ENCODE data around the gene SGCG.

Gene SGCG

DNA sequence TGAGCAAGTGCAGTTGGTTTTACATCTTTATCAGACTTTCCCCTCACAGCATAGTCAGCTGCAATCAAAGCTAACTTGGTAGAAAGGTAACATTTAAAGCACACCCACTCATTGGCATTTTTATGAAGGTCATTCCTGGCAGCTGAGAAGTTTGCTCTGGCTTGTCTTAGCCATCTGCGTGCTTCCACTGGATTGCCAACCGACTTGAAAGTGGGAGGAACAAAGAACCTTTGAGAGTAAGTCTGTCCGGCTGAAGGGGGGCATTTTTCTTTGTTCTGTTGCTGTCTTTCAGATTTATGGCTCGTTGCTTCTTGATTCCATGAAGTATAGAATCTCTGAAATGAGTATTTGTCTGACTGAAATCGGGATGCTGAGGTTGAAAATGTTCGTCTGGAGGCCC is 149.6 kb downstream of the SGCG start:
- DNase-seq (ENCODE audit: low spot score) = no peak

DNA sequence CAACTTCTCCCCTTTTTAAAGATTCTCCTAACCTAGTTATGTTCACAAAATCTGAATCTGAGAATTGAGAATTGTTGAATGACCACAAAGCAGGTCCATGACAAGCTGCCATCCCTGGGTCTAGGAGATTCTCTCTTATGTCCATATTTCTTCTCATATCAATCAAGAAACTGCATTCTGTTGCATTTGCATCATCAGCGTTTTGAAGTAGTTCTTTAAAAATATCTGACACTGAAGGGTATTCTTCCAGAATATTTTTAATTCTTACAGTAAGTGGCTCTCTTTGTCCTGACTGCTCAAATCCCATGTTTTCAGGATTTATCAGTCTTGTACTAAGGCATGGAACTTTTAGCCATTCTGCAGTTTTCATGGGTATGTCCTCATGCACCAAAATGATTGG is 158.4 kb downstream of the SGCG start:
- DNase-seq (ENCODE audit: low spot score) = no peak

DNA sequence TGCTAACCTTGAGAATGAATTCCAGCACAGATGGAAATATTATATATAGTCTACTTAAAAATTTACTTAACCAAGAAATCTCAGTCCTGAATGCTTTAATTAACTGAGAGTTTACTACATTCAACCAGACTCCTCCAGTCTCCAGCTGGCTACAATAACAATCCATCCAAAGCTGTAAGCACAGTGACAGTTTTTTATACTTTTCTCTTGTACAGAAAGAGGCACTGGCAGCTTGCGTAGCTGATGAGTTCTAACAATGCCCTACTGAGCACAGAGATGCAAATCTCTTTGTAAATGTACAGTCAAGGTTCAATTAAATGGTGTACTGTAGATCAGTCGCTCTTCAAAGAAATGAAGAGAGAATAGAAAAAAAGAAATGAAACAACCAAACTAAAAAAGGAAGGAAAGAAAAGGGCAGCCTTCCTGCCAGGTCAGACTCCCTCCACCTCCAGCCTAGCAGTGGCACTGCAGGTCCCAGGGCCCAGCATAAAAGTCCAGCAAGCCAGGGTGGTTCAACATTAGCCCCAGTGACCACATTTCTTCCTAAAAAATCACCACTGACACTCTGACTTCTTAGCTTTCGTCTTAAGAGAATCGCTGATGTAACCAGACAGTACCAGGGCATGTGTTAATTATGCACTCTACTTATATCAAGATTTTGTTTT is 164.3 kb downstream of the SGCG start:
- no peak for DNase-seq (ENCODE audit: low spot score)

DNA sequence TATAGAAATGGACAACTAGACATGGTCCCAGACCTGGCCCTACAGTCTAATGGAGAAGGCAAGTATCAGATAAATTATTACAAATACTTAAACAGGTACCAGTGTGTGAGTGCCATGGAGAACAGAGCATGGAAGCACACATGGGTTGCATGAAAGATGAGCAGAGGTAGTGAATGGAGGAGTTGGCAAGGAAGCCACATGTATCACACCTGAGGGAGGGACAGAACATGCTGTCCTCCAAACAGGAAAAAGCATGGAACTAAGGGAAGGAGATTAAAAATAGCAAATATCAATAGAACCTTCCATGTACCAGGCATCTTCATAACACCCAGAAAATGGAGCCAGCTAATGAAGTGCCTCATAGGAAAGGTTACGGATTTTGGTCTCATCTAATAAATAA is 166.8 kb downstream of the SGCG start:
- DNase-seq (ENCODE audit: low spot score) = no peak

DNA sequence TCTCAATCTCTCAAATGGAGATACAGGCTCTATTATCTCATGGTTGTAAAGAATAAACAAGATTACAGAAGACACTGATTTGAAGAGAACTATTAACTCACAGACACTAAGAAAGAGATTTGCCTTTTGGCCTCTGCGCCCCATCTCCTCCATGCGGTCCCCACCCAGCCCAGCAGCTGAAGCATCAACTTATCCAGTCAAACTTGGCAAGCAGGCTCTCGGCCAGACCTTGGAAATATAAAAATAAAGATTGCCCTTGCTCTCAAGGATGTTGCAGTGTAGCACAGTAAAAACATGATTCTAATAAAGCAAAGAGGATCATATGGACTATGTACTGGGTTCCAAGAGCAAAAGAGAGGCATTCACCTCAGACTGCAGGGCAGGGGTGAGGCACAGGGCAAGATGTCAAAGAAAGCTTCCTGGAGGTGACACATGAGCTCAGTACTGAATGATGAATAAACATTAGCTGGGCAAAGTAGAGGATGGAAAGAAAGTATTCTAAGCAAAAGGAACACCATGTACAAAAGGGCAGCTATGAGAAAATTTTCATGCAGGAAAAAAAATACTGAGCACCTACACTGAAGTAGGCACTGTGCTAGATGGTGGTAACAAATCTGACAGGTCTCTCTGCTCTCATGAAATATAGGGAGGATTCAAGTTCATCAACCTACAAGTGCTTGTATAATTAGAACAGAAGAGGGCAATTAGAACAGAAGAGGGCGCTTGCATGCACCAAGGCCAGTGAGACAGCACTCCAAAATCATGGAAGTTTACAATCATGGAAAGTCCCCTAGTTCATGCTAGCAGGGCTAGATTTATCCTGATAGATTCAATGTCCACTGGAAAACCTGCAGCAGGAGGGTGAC is 167.7 kb downstream of the SGCG start:
- DNase-seq (ENCODE audit: low spot score) = no peak

DNA sequence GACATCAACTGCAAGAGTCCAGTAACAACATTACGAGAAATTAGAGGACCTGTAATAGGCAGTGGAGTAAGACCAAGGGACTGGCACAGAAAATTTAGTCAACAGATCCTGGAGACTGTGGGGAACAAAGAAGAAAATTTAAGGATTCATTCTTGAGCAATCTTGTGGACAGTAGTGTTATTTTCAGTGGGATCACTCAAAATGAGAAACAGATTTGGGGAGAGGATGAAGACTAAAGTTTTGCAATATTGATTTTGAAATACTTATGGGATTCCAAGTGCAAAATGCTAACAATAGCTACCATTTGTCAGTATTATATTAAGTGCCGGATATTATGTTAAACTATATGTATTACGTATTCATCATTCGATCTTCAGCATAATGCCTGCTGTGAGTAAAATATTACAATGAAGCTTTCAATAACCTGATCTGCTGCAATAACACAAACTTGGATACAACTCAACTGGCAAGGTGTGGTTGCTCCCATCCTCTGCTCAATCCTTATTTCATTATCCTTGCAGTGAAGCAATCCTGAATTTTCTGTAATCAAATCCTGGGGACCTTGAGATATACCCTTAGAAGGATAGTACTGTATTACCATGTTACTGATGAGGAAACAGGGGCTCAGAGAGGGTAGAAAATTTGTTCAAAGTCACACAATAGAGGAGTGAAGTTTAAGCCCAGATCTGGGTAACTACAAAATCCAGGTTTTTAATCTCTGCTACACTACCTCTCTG is 168.6 kb downstream of the SGCG start:
- no peak for DNase-seq (ENCODE audit: low spot score)

DNA sequence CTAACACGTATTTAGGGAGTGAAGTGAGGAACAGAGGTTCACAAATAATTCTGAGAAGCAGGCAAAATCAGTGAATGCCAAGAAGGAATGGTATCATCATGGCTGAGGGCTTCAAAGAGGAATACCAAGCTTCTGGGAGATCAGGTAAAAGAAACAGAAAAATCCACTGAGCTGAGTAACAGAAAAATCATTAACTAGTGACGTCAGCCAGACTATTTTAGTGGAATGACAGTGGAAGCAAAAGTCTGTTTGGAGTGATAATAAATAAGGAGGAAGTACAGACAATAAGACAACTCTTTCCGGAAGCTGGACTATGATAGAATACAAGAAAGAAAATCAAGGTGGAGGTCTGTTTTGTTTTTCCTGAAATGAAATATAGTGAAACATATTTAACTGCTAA is 169.2 kb downstream of the SGCG start:
- DNase-seq (ENCODE audit: low spot score) = no peak

DNA sequence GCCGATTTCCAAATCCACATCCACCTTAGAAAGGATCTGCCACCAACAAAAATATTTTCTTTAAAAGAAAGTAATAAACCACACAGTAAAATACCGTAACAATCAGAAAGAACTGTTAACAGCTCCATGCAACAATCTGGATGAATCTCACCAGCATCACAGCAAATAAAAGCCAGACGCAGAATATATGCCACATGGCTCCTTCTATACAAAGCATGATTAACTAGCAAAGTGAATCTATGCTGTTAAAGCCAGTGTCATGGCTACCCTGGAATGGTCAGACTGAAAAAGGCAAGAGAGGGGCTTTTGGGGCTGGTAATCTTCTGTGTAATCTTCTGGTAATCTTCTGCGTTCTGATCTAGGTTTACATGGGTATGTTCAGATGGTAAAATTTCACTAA is 171.4 kb downstream of the SGCG start:
- no peak for DNase-seq (ENCODE audit: low spot score)

DNA sequence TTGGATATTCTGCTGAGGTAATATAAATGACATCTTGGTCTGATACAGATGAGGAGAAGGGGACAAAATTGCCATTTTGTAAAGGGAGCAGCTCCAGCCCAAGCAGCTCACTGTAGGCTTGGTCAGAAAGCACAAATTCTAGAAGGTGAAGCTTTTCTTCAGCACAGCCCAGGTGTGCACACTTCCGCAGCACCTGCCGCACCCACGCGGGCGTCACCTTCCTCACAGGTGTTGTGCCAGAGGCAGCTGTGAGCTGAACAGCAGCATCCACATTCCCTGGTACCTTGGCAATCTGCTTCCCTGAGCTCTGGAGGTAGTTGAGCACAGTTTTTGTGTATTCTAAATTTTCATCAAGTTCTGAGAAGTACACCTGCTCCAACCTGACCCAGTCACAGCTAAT is 173.7 kb downstream of the SGCG start:
- DNase-seq (ENCODE audit: low spot score) = no peak

DNA sequence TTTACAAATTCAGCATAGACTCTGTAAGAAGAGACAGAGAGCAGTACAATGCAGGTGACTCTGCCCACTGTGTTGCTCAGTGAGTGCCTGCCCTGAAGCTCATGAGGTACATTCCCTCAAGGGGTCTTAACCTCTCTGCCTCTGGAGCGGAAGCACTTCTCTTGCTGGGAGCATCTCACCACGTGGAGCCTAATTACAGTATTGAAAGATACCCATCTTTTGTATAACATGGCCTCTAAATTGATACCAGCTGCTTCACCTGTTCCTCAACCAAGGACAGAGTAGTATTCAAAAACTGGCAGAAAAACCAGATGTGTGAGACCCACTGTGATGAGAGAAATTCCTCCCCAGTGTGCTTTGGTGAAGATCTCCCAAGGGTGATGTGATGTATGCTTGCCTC is 175.6 kb downstream of the SGCG start:
- no peak for DNase-seq (ENCODE audit: low spot score)

DNA sequence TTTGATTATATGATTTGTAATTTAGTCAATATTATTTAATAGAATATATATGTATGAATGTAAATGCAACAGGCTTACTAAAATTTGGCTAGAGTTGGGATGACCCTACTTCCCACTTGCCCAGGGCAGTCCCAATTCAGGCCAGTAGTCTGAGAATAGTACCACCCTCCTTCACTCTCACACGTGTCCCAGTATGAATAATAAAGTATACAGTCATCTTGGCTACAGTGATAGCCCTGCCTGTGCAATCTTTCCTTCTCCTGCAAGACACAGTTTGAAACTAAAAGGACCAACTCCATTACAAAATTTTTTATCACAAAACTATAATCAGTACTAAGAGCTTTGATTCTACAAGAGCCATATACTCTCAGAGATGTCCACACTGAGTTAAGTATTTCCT is 176.6 kb downstream of the SGCG start:
- DNase-seq (ENCODE audit: low spot score) = no peak

DNA sequence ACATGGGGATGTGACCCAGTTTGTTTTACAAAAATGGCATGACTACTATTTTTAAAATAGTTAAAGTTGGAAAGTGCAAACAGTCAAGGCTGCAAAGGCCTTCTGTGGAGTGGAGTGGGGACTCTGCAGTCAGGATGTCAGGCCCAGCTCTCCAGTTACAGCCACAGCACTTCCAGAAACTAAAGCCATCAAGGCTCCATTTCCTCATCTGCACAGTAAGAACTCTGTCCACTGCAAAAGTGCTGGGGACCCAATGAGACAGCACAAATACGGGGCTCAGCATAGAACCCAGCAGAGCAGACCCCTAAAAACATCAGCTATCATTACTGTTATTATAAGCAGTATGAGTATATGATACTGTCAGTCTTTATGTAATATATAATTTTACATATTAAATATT is 179.1 kb downstream of the SGCG start:
- DNase-seq (ENCODE audit: low spot score) = no peak

DNA sequence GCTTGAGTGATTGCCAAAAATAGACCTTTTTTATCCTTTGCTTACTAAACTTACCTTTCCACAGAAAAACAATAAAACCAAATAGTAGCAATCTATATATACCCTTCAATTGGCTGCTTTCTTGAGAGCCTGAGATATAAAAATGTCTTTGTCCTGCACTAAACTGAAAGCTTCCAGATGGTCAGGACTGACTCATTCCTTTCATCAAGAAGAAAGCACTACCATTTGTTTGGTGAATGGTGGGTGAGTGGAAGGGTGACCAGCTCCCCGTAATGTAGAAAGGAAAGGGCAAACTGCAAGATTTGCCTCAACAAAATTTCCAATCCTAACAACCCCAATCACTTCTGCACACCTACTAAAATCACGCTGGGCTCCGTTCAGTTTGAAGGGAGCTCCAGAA is 184.9 kb downstream of the SGCG start:
- DNase-seq (ENCODE audit: low spot score) = no peak

DNA sequence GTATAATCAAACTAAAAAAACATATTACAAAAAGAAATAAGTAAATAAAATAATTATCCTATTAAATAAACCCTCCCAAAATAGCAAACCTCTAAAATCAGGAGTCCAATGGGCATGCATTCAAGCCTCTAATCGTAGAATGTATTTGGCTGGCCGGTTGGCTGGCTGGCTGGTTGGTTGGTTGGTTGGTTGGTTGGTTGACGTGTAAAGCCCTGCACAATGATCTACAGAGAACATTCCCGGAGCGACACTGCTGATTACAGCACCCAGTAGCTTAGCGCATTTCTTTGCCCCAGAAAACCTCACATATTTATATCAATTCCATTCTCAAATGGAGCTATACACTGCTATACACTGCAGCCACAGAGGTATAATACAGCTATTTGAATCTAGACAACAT is 187.1 kb downstream of the SGCG start:
- no peak for DNase-seq (ENCODE audit: low spot score)

DNA sequence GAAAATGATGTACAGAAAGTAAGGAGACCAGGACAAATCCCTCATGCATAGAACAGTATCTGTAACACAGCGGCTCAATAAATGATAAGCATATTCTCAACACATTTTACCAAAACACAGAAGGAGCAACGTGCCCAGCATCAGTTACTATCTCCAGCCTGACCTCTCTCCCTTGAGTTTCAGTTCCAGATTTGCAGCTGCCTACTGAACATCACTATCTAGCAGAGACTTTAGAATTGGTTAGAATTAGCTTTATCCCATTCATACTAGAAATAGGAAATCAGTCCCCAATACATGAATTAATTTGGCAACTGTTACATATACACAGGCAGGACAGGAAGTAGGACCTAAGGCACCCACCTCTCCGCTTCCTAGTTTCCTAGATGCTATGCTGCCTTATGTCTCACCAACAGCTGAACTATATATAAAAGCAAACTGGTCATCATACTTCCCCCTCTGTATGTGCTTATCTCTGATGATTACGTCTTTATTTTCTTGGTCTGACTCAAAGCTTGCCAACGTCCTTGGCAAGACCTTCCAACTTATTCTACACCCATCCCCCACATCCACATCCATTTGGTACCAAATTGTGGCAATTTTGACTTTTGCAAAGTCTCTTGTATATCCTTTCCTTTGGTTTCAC is 191.6 kb downstream of the SGCG start:
- peak; percentile 24 for DNase-seq (ENCODE audit: low spot score)

Measured in activated CD4-positive, alpha-beta T cell treated with anti-CD3 and anti-CD28 coated beads, Interleukin-2, Interleukin-4, amounts not matched to agents 100 ng/mL and 50 ng/mL, durations not matched to agents 16 hours and 8 hours (primary cell).